Mesothelial cell of epicardium (in vitro differentiated cells): ENCODE data around the gene AP4S1. TPM values are rescaled to one million over a fixed set of nuclear protein-coding genes. Genes with fewer than 3 reads are reported as not detected.
A peak's percentile ranks its signal among the peaks of the same experiment; 100 is the strongest.

ENCODE experiments used
- DNase-seq, 2 experiments: peaks; one replicate each; pipeline ENCODE4 v3.0.0; 2021; ENCODE audit warnings: low spot score in 2 of 2; ENCODE audit not compliant: unreplicated experiment in 2 of 2
- H3K27ac Mint-ChIP-seq: 2 replicates; pipeline ENCODE4 v1.8.0; 2021; ENCODE audit warnings: mixed read lengths
- H3K27me3 Mint-ChIP-seq: 2 replicates; pipeline ENCODE4 v1.8.0; 2021; ENCODE audit warnings: low read depth, mixed read lengths
- H3K36me3 Mint-ChIP-seq: 2 replicates; pipeline ENCODE4 v1.8.0; 2021; ENCODE audit warnings: mixed read lengths
- H3K4me1 Mint-ChIP-seq: 2 replicates; pipeline ENCODE4 v1.8.0; 2021; ENCODE audit warnings: mixed read lengths
- H3K4me3 Mint-ChIP-seq: 2 replicates; pipeline ENCODE4 v1.8.0; 2021; ENCODE audit warnings: mild to moderate bottlenecking, moderate library complexity, mixed read lengths
- H3K9me3 Mint-ChIP-seq: 2 replicates; pipeline ENCODE4 v1.8.0; 2021; ENCODE audit warnings: mixed read lengths
- CTCF ChIP-seq: fragments of 200-600 bp; sonication (generic); IDR thresholded peaks from one replicate; pipeline ENCODE4 v1.5.0; 2021; ENCODE audit warnings: antibody characterized with exemption; ENCODE audit not compliant: unreplicated experiment
- total RNA-seq: library from RNA; stranded (reverse); gene quantifications from 3 replicates; pipeline ENCODE4 v1.2.1, GENCODE V29; 2021

Gene AP4S1
- total RNA-seq, 1 donor from 2014 or later = 10.4 TPM

GRCh38 chr14:30983858-30984257, 41.6 kb upstream of the AP4S1 start:
- H3K9me3 Mint-ChIP-seq = no peaks in the 10 kb centered on the region
- no peak overlapping the region for H3K4me3 Mint-ChIP-seq

GRCh38 chr14:30985796-30986195, 39.7 kb upstream of the AP4S1 start:
- no peak overlapping the region for H3K4me3 Mint-ChIP-seq
- peaks cover 17% of the 10 kb centered on the region for H3K4me1 Mint-ChIP-seq
- H3K9me3 Mint-ChIP-seq = no peaks in the 10 kb centered on the region
- H3K27me3 Mint-ChIP-seq = no peaks in the 10 kb centered on the region
- DNase-seq = no peak
- TF ChIP-seq CTCF = no peak
- H3K36me3 Mint-ChIP-seq = peaks cover 2% of the 10 kb centered on the region
- H3K27ac Mint-ChIP-seq = peak overlapping the region; percentile 31

More at GRCh38 chr14:30983858-30984257, 41.6 kb upstream of the AP4S1 start:
- Mint-ChIP-seq H3K36me3 (peaks cover 2% of the 10 kb centered on the region), H3K27me3 (no peaks in the 10 kb centered on the region), H3K27ac (no peak overlapping the region), H3K4me1 (peaks cover 16% of the 10 kb centered on the region)
- no peak for TF ChIP-seq CTCF
- DNase-seq = no peak

GRCh38 chr14:30988509-30988908, 36.9 kb upstream of the AP4S1 start:
- peak overlapping the region; percentile 64 for H3K27ac Mint-ChIP-seq
- TF ChIP-seq CTCF = no peak

GRCh38 chr14:30990770-30991169, 34.7 kb upstream of the AP4S1 start:
- Mint-ChIP-seq H3K4me1 (peaks cover 25% of the 10 kb centered on the region), H3K27me3 (no peaks in the 10 kb centered on the region), H3K27ac (no peak overlapping the region), H3K4me3 (no peak overlapping the region), H3K9me3 (no peaks in the 10 kb centered on the region), H3K36me3 (peaks cover under 1% of the 10 kb centered on the region)
- DNase-seq = no peak
- no peak for TF ChIP-seq CTCF

More at GRCh38 chr14:30988509-30988908, 36.9 kb upstream of the AP4S1 start:
- peaks cover 2% of the 10 kb centered on the region for H3K36me3 Mint-ChIP-seq
- no peak for DNase-seq
- H3K9me3 Mint-ChIP-seq = no peaks in the 10 kb centered on the region
- H3K27me3 Mint-ChIP-seq = no peaks in the 10 kb centered on the region
- H3K4me3 Mint-ChIP-seq = no peak overlapping the region
- H3K4me1 Mint-ChIP-seq = peaks cover 17% of the 10 kb centered on the region

GRCh38 chr14:30991408-30991807, 34.0 kb upstream of the AP4S1 start:
- DNase-seq = no peak
- TF ChIP-seq CTCF = no peak
- Mint-ChIP-seq H3K4me1 (peaks cover 24% of the 10 kb centered on the region), H3K36me3 (no peaks in the 10 kb centered on the region), H3K27ac (no peak overlapping the region), H3K9me3 (no peaks in the 10 kb centered on the region), H3K27me3 (no peaks in the 10 kb centered on the region), H3K4me3 (no peak overlapping the region)

- no peak for TF ChIP-seq CTCF
- H3K27me3 Mint-ChIP-seq = no peaks in the 10 kb centered on the region
- H3K36me3 Mint-ChIP-seq = peaks cover 13% of the 10 kb centered on the region
- peaks cover 21% of the 10 kb centered on the region for H3K4me1 Mint-ChIP-seq
- H3K9me3 Mint-ChIP-seq = peaks cover 8% of the 10 kb centered on the region
- no peak overlapping the region for H3K27ac Mint-ChIP-seq
- no peak overlapping the region for H3K4me3 Mint-ChIP-seq
- DNase-seq = no peak
These were observed 32.4 kb upstream of the AP4S1 start for GRCh38 chr14:30993071-30993470.
